Rectal smooth muscle tissue (tissue), 1 donor: ENCODE data around the gene RYR2.

Experiments
- H3K27ac ChIP-seq: one replicate; pipeline ENCODE4 v1.7.0; 2013; ENCODE audit warnings: low read depth, low read length, inconsistent platforms
- H3K27me3 ChIP-seq: one replicate; pipeline ENCODE4 v1.7.0; 2013; ENCODE audit warnings: low read length; ENCODE audit not compliant: control insufficient read depth, insufficient read depth
- H3K36me3 ChIP-seq: one replicate; pipeline ENCODE4 v1.7.0; 2013; ENCODE audit warnings: low read length; ENCODE audit not compliant: control insufficient read depth, insufficient read depth
- H3K4me1 ChIP-seq: one replicate; pipeline ENCODE4 v1.7.0; 2013; ENCODE audit warnings: low read length; ENCODE audit not compliant: control insufficient read depth, insufficient read depth
- H3K4me3 ChIP-seq: one replicate; pipeline ENCODE4 v1.7.0; 2013; ENCODE audit warnings: low read length
- H3K9ac ChIP-seq: one replicate; pipeline ENCODE4 v1.7.0; 2013; ENCODE audit warnings: low read length

RYR2 gene

GRCh38 chr1:237166593-237167101 is 124.7 kb downstream of the RYR2 start:
- Histone ChIP-seq H3K4me3 (no peak overlapping the region), H3K9ac (no peak overlapping the region), H3K27me3 (no peaks in the 10 kb centered on the region), H3K27ac (no peak overlapping the region), H3K36me3 (no peaks in the 10 kb centered on the region), H3K4me1 (no peaks in the 10 kb centered on the region)

GRCh38 chr1:237170149-237170548 is 128.2 kb downstream of the RYR2 start:
- Histone ChIP-seq H3K9ac (no peak overlapping the region), H3K4me3 (no peak overlapping the region), H3K27ac (no peak overlapping the region), H3K36me3 (no peaks in the 10 kb centered on the region), H3K4me1 (no peaks in the 10 kb centered on the region), H3K27me3 (no peaks in the 10 kb centered on the region)

DNA sequence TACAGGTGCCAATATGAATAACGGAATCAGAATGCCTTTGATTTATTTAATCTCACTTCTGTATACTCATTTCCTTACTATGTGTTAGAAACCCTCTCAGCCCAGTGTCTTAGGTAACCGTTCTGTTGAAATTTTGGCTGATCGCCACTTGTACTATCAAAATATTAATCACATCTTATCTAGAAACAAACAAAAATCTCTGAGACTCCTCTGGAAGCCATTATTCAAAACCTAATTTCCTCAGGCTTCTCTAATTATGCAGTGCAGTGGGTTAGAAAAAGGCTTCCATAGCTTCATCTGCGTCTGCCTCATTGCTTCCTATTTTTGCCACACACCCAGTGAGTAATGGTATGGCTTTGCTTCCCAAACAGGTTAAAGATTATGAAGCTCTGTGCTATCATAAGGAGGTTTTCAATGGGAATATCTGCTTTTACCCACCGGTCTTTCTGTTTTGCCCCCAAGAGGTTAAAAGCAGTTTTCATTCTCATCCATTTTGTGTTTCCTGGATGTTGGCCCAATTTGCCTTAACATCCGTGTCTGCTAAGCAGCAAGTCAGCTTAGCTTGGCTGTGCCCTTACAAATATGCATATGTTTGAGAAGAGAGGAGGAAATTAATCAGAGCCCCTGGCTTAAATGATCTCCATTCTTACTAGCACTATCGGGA is 129.6 kb downstream of the RYR2 start:
- Histone ChIP-seq H3K27ac (no peak overlapping the region), H3K4me3 (no peak overlapping the region), H3K27me3 (no peaks in the 10 kb centered on the region), H3K4me1 (no peaks in the 10 kb centered on the region), H3K9ac (no peak overlapping the region), H3K36me3 (no peaks in the 10 kb centered on the region)

- no peak overlapping the region for H3K9ac ChIP-seq
- H3K27me3 ChIP-seq: no peaks in the 10 kb centered on the region
- no peaks in the 10 kb centered on the region for H3K36me3 ChIP-seq
- no peak overlapping the region for H3K4me3 ChIP-seq
- no peaks in the 10 kb centered on the region for H3K4me1 ChIP-seq
- H3K27ac ChIP-seq: no peak overlapping the region
These were observed 130.1 kb downstream of the RYR2 start for GRCh38 chr1:237172118-237172485.

GRCh38 chr1:237179503-237179902 is 137.5 kb downstream of the RYR2 start:
- Histone ChIP-seq H3K27me3 (no peaks in the 10 kb centered on the region), H3K36me3 (no peaks in the 10 kb centered on the region), H3K9ac (no peak overlapping the region), H3K27ac (no peak overlapping the region), H3K4me1 (no peaks in the 10 kb centered on the region), H3K4me3 (no peak overlapping the region)

DNA sequence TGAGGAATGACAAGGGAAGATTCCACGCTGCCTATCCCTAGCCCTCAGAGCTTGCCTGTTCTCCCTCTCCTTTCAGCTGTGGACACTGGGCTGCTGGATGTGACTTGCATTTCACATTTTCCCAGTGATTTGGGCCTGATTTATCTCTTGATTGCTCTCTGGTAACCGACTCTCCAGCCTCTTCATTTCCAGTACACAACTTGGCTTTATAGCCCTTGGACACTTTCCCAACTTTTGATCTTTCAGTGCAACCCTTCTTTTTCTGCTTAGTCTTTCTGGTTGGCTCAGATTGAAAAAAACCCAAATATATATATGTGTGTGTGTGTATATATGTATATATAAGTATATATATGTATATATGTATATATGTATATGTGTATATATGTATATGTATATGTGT is 138.3 kb downstream of the RYR2 start:
- Histone ChIP-seq H3K4me1 (no peaks in the 10 kb centered on the region), H3K27me3 (no peaks in the 10 kb centered on the region), H3K9ac (no peak overlapping the region), H3K4me3 (no peak overlapping the region), H3K36me3 (no peaks in the 10 kb centered on the region), H3K27ac (no peak overlapping the region)

DNA sequence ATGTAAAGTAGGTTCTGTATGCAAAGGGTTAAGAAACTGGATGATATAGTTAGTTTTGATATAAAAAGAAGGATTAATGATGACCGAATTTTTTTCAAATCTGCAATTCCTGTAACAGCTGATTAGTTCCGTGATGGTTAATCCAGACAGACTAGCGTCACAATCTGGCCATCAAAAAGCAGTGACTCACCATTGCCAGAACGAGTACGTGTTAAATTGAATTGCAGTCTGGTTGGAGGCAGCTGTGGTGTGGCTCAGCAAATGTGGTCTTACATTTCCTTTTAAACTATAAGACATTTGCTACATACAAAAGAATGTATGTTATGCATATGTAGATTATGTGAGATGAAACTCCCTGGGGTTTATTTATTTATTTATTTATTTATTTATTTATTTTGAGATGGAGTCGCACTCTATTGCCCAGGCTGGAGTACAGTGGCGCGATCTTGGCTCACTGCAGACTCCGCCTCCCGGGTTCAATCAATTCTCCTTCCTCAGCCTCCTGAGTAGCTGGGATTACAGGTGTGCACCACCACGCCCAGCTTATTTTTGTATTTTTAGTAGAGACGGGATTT is 139.8 kb downstream of the RYR2 start:
- no peak overlapping the region for H3K27ac ChIP-seq

GRCh38 chr1:237183963-237184540 is 142.1 kb downstream of the RYR2 start:
- no peak overlapping the region for H3K4me3 ChIP-seq
- H3K36me3 ChIP-seq: no peaks in the 10 kb centered on the region
- no peak overlapping the region for H3K27ac ChIP-seq
- no peak overlapping the region for H3K9ac ChIP-seq
- H3K27me3 ChIP-seq: no peaks in the 10 kb centered on the region
- no peaks in the 10 kb centered on the region for H3K4me1 ChIP-seq

More for the DNA sequence above, 139.8 kb downstream of the RYR2 start:
- Histone ChIP-seq H3K4me1 (no peaks in the 10 kb centered on the region), H3K4me3 (no peak overlapping the region), H3K36me3 (no peaks in the 10 kb centered on the region), H3K27me3 (no peaks in the 10 kb centered on the region), H3K9ac (no peak overlapping the region)

DNA sequence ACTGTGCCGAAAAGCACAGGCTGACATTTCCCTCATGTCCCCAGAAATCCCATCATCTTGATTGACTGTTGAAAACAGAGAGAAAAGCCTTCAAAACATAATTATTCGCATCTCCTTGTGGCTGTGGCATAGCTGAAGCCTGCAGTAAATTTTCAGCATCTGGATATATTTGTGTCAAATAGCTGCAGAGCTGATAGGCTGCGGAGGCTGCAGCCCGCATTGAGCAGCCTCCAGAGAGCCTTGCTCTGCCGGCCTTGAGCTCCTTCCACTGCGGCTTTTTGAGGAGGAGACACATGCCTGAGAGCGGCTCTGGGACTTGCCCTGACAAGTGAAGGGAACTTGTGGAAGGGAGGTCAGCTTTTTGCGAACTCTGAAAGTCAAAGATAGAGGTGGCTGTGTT is 144.7 kb downstream of the RYR2 start:
- H3K4me3 ChIP-seq: no peak overlapping the region
- no peak overlapping the region for H3K27ac ChIP-seq
- no peak overlapping the region for H3K9ac ChIP-seq
- no peaks in the 10 kb centered on the region for H3K36me3 ChIP-seq
- H3K4me1 ChIP-seq: no peaks in the 10 kb centered on the region
- H3K27me3 ChIP-seq: no peaks in the 10 kb centered on the region

DNA sequence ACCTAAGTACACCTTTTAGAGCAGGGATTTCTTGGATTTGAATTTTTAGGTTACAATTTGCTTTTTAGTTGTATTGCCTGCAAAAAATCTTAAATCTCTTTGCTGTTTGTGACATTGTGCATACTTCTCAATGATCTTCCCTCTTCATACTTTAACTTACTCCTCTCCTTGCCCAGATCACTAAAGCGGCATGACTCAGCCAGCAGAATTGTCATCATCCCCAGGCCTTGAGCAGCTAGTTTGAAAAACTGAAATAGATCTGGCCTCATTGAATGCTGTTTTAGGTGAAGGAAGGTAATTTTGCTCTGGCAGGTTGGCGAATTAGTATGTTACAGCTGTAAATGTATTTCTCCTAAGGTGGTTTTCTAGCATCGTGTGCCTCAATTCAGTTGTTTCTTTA is 145.9 kb downstream of the RYR2 start:
- H3K36me3 ChIP-seq: no peaks in the 10 kb centered on the region
- H3K27ac ChIP-seq: no peak overlapping the region
- no peaks in the 10 kb centered on the region for H3K4me1 ChIP-seq
- no peaks in the 10 kb centered on the region for H3K27me3 ChIP-seq
- no peak overlapping the region for H3K4me3 ChIP-seq
- H3K9ac ChIP-seq: no peak overlapping the region

GRCh38 chr1:237191403-237191802 is 149.4 kb downstream of the RYR2 start:
- no peak overlapping the region for H3K4me3 ChIP-seq
- no peaks in the 10 kb centered on the region for H3K4me1 ChIP-seq
- H3K9ac ChIP-seq: no peak overlapping the region
- no peaks in the 10 kb centered on the region for H3K36me3 ChIP-seq
- H3K27ac ChIP-seq: no peak overlapping the region
- no peaks in the 10 kb centered on the region for H3K27me3 ChIP-seq

GRCh38 chr1:237197470-237198425 is 155.8 kb downstream of the RYR2 start:
- no peak overlapping the region for H3K27ac ChIP-seq
- H3K4me3 ChIP-seq: no peak overlapping the region

More at GRCh38 chr1:237197470-237198425, 155.8 kb downstream of the RYR2 start:
- H3K9ac ChIP-seq: no peak overlapping the region
- H3K27me3 ChIP-seq: no peaks in the 10 kb centered on the region
- peaks cover 4% of the 10 kb centered on the region for H3K4me1 ChIP-seq
- H3K36me3 ChIP-seq: no peaks in the 10 kb centered on the region
